WTC11 (cell line): ENCODE results near the gene EMSY. TPM values are rescaled to one million over a fixed set of nuclear protein-coding genes. Genes with fewer than 3 reads are reported as not detected.

Experiments
- ATAC-seq: fragments of 200-7000 bp; cut with Tn5 transposase; 2 replicates; pipeline ENCODE4 v1.10.0; 2021; ENCODE audit warnings: mild to moderate bottlenecking, moderate library complexity
- CTCF ChIA-PET: fragments of 300-600 bp; sonication (Branson Sonifier 250); formaldehyde crosslinking; loops from one replicate; lab custom pipeline; 2021; ENCODE audit warnings: antibody characterized with exemption; lab: Charles Lee
- POLR2A ChIA-PET: fragments of 350-600 bp; sonication (Branson Sonifier 250); formaldehyde crosslinking; loops from one replicate; lab custom pipeline; 2021; ENCODE audit warnings: antibody characterized with exemption; lab: Charles Lee
- DNase-seq: peaks from one replicate; pipeline ENCODE4 v3.0.0; 2021; ENCODE audit warnings: low spot score
- H3K27ac Mint-ChIP-seq: 2 replicates; pipeline ENCODE4 v1.8.0; 2021; ENCODE audit warnings: mixed read lengths
- H3K27me3 Mint-ChIP-seq: 2 replicates; pipeline ENCODE4 v1.8.0; 2021; ENCODE audit warnings: low read depth, mild to moderate bottlenecking, moderate library complexity, mixed read lengths
- H3K36me3 Mint-ChIP-seq: 2 replicates; pipeline ENCODE4 v1.8.0; 2021; ENCODE audit warnings: mixed read lengths
- H3K4me1 Mint-ChIP-seq: 2 replicates; pipeline ENCODE4 v1.8.0; 2022; ENCODE audit warnings: mixed read lengths
- H3K4me3 Mint-ChIP-seq: 2 replicates; pipeline ENCODE4 v1.8.0; 2021; ENCODE audit warnings: mild to moderate bottlenecking, moderate library complexity, mixed read lengths
- H3K9me3 Mint-ChIP-seq: 2 replicates; pipeline ENCODE4 v1.8.0; 2021; ENCODE audit warnings: mixed read lengths
- ATF3 ChIP-seq: sonication (generic); formaldehyde crosslinking; conservative IDR thresholded peaks from 2 replicates; pipeline ENCODE4 v1.8.1; 2022; ENCODE audit warnings: mild to moderate bottlenecking, missing genetic modification reagents
- EMX1 ChIP-seq: fragments of 250-450 bp; sonication (Bioruptor Pico); IDR thresholded peaks from 2 replicates; pipeline ENCODE4 v1.8.0; 2021; ENCODE audit warnings: mild to moderate bottlenecking
- ERG ChIP-seq: fragments of 250-450 bp; sonication (Bioruptor Pico); IDR thresholded peaks from 2 replicates; pipeline ENCODE4 v1.8.0; 2021; ENCODE audit warnings: mild to moderate bottlenecking
- FOXK1 ChIP-seq: sonication (generic); formaldehyde crosslinking; IDR thresholded peaks from 2 replicates; pipeline ENCODE4 v1.8.0; 2022; ENCODE audit warnings: mild to moderate bottlenecking, moderate library complexity, missing genetic modification reagents
- FOXP1 ChIP-seq: sonication (generic); formaldehyde crosslinking; IDR thresholded peaks from 2 replicates; pipeline ENCODE4 v1.8.0; 2022; ENCODE audit warnings: missing genetic modification reagents, mild to moderate bottlenecking, moderate library complexity, borderline replicate concordance
- FOXP4 ChIP-seq: sonication (generic); formaldehyde crosslinking; IDR thresholded peaks from 2 replicates; pipeline ENCODE4 v1.8.0; 2022; ENCODE audit warnings: mild to moderate bottlenecking, missing genetic modification reagents
- GABPB1 ChIP-seq: sonication (generic); formaldehyde crosslinking; IDR thresholded peaks from 2 replicates; pipeline ENCODE4 v1.8.1; 2023; ENCODE audit warnings: mild to moderate bottlenecking, missing genetic modification reagents
- GRHL2 ChIP-seq: fragments of 250-450 bp; sonication (Bioruptor Pico); IDR thresholded peaks from 2 replicates; pipeline ENCODE4 v1.8.0; 2022; ENCODE audit warnings: mild to moderate bottlenecking, moderate library complexity; ENCODE audit not compliant: insufficient replicate concordance, severe bottlenecking
- HMGA2 ChIP-seq: fragments of 250-450 bp; sonication (Bioruptor Pico); IDR thresholded peaks from 2 replicates; pipeline ENCODE4 v1.4.0; 2021; ENCODE audit warnings: mild to moderate bottlenecking, moderate library complexity
- HMGXB4 ChIP-seq: sonication (generic); formaldehyde crosslinking; IDR thresholded peaks from 2 replicates; pipeline ENCODE4 v1.8.1; 2023; ENCODE audit warnings: mild to moderate bottlenecking, moderate library complexity, missing genetic modification reagents
- KAT7 ChIP-seq: sonication (generic); formaldehyde crosslinking; IDR thresholded peaks from 2 replicates; pipeline ENCODE4 v1.8.1; 2023; ENCODE audit warnings: missing genetic modification reagents, mild to moderate bottlenecking, borderline replicate concordance
- MYBL2 ChIP-seq: sonication (generic); formaldehyde crosslinking; IDR thresholded peaks from 2 replicates; pipeline ENCODE4 v1.8.1; 2023; ENCODE audit warnings: mild to moderate bottlenecking, moderate library complexity, missing genetic modification reagents
- NFYB ChIP-seq: sonication (generic); formaldehyde crosslinking; conservative IDR thresholded peaks from 2 replicates; pipeline ENCODE4 v1.8.0; 2022; ENCODE audit warnings: low read depth, missing genetic modification reagents
- NR2C2 ChIP-seq: sonication (generic); formaldehyde crosslinking; IDR thresholded peaks from 2 replicates; pipeline ENCODE4 v1.8.0; 2022; ENCODE audit warnings: mild to moderate bottlenecking, missing genetic modification reagents
- OVOL2 ChIP-seq: fragments of 250-450 bp; sonication (Bioruptor Pico); IDR thresholded peaks from 2 replicates; pipeline ENCODE4 v1.9.0; 2021; ENCODE audit warnings: mild to moderate bottlenecking, borderline replicate concordance
- RORB ChIP-seq: fragments of 250-450 bp; sonication (Bioruptor Pico); IDR thresholded peaks from 2 replicates; pipeline ENCODE4 v1.9.0; 2021; ENCODE audit warnings: mild to moderate bottlenecking
- SP1 ChIP-seq: sonication (generic); formaldehyde crosslinking; conservative IDR thresholded peaks from 2 replicates; pipeline ENCODE4 v1.8.1; 2022; ENCODE audit warnings: missing genetic modification reagents
- TCF7 ChIP-seq: sonication (generic); formaldehyde crosslinking; IDR thresholded peaks from 2 replicates; pipeline ENCODE4 v1.8.0; 2022; ENCODE audit warnings: mild to moderate bottlenecking, low read depth, missing genetic modification reagents, moderate library complexity
- TEAD4 ChIP-seq: sonication (generic); formaldehyde crosslinking; IDR thresholded peaks from 2 replicates; pipeline ENCODE4 v1.8.0; 2022; ENCODE audit warnings: mild to moderate bottlenecking, missing genetic modification reagents
- ZNF232 ChIP-seq: sonication (generic); formaldehyde crosslinking; IDR thresholded peaks from 2 replicates; pipeline ENCODE4 v1.8.0; 2022; ENCODE audit warnings: mild to moderate bottlenecking, missing genetic modification reagents
- ZNF512 ChIP-seq: sonication (generic); formaldehyde crosslinking; IDR thresholded peaks from 2 replicates; pipeline ENCODE4 v1.8.1; 2022; ENCODE audit warnings: missing genetic modification reagents, borderline replicate concordance
- total RNA-seq: library from RNA; stranded (reverse); gene quantifications from 3 replicates; pipeline ENCODE4 v1.2.3, GENCODE V29; 2021

The EMSY gene
- total RNA-seq, 1 experiment from 2014 or later, result 31.1 TPM

- no peak for TF ChIP-seq FOXP4 (CRISPR knock-in tag)
Observed at GRCh38 chr11:76410851-76411357, 33.9 kb upstream of the EMSY start (continued).

GRCh38 chr11:76415073-76415472, 29.7 kb upstream of the EMSY start:
- POLR2A ChIA-PET, result no interaction called here
- no peaks in the 10 kb centered on the region for H3K4me1 Mint-ChIP-seq
- TF ChIP-seq ZNF232 (CRISPR knock-in tag) (no peak), TEAD4 (CRISPR knock-in tag) (no peak), FOXP1 (CRISPR knock-in tag) (no peak), GRHL2 (no peak), EMX1 (CRISPR knock-in tag) (no peak), SP1 (CRISPR knock-in tag) (no peak), TCF7 (CRISPR knock-in tag) (no peak), HMGXB4 (CRISPR knock-in tag) (no peak), RORB (no peak), ZNF512 (CRISPR knock-in tag) (no peak), GABPB1 (no peak), OVOL2 (CRISPR knock-in tag) (no peak), MYBL2 (CRISPR knock-in tag) (no peak), FOXK1 (CRISPR knock-in tag) (no peak), ATF3 (CRISPR knock-in tag) (no peak), NR2C2 (CRISPR knock-in tag) (no peak), HMGA2 (CRISPR knock-in tag) (no peak), ERG (no peak), NFYB (CRISPR knock-in tag) (no peak), KAT7 (CRISPR knock-in tag) (no peak)
- TF ChIP-seq, all 79 proteins: peak for 0
- DNase-seq (peak; percentile 47), ATAC-seq (peak; percentile 92)
- CTCF ChIA-PET, result no interaction called here
- Mint-ChIP-seq H3K36me3 (no peaks in the 10 kb centered on the region), H3K27me3 (no peaks in the 10 kb centered on the region), H3K4me3 (no peak overlapping the region), H3K9me3 (peaks cover 3% of the 10 kb centered on the region), H3K27ac (no peak overlapping the region)
